Limb (tissue), 2 donors: ENCODE measurements around the gene GOPC.

Experiments used
- DNase-seq, 2 donors: peaks; one replicate each; pipeline ENCODE4 v3.0.0-alpha.2; 2016; ENCODE audit errors: extremely low spot score in 2 of 2

The GOPC gene

DNA sequence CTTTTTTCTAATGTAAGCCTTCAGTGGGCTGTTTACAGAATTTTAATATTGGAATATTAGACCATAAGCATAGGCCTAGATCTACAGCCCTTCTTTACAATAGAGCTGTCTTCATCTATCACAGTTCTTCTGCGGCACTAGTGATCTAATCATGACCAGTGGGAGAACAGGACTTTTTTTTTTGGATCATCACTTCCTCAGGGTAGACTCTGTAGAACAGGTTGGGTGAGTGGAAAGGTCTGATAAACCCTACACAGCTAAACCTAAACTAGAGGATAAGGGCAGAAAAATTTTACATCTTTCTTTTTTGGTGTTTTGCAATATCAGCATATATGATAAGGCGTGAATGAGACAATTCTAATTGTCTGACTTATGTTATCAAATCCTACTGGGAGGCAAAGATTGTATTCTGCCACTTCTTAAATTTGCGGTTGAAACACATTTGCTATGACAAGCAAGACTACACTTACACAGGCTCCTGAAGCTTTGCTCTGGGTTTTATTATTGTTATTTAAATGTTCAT, 52.2 kb downstream of the GOPC start:
- DNase-seq = no peak

GRCh38 chr6:117549611-117550010, 52.7 kb downstream of the GOPC start:
- DNase-seq = no peak

GRCh38 chr6:117548797-117549301, 53.5 kb downstream of the GOPC start:
- DNase-seq = no peak

- DNase-seq = peak; percentile 52 to 74
Observed at GRCh38 chr6:117547688-117548621, 54.4 kb downstream of the GOPC start.

- no peak for DNase-seq
Observed at GRCh38 chr6:117546674-117547073, 55.6 kb downstream of the GOPC start.

DNA sequence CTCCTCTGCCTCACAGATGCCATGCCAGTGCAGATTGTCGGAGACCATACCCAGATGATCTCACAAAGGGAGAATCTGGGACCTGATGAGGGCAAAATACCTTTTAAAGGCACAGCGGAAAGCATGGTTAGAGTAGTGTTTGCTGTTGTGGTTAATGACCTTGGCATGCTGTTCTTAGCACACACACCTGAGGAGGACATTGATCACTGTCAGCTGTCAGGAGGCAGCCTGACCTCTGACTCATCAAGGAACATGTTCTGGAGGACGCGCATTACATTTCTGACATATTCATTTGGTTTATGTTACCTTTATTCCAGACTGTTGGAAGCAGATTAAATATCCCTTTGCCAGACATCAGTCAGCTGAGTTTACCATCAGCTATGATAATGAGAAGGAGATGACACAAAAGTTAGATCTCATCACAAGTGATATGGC, 57.1 kb downstream of the GOPC start:
- DNase-seq = no peak

DNA sequence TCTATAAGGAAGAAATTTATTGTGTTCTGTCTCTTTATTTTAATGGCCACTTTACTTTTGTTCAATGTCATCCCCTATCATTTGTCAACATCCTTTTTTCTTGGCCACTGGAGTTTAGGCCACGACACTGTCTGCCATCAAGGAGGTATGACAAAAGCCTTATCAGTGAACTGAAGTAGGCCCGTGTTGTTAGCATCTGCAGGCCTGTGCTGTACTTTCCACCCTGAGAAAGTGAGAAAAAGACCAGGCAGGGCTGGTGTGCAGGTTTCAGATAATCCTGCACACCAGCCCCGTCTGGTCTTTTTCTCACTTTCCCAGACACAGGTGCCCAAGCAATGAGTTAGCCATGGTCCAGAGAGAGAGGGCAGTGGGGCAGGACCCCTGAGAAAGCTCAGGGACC, 57.6 kb downstream of the GOPC start:
- DNase-seq = no peak

DNA sequence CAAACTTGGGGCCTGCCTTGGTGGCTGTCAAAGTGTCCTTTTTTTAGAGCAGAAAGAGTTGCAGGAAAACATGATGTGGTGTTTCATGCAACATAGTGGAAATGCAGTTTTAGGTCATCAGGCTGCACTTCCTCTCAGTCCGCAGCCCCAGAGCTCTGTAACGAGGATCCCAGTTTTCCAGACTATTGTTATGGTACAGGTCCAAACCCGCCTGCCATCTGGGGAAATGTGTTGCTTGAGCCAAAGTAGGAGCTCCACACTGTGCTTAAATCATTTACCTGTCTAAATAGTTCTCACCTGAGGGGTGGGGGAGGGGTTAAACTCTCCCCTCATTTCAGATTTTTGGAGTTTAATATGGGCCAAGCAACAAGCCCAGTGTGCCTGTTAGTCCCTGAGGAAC, 59.8 kb downstream of the GOPC start:
- no peak for DNase-seq

GRCh38 chr6:117540670-117541069, 61.6 kb downstream of the GOPC start:
- DNase-seq = no peak

DNA sequence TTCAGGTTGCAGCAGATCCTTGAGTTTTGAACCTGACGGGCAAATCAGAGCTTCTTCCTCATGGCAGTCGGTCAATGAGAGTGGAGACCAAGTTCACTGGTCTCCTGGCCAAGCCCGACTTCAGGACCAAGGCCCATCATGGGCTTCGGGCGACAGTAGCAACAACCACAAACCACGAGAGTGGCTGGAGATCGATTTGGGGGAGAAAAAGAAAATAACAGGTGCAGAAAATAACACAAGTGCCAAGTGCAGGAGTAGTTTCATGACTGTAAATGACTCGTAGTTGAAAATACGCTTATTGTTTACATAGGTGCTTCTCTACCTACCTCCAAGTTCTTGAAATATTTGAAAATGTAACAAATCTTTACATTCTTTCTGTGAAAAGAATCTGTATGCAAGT, 63.7 kb downstream of the GOPC start:
- no peak for DNase-seq

- no peak for DNase-seq
Observed at GRCh38 chr6:117536317-117536716, 66.0 kb downstream of the GOPC start.

GRCh38 chr6:117534974-117535373, 67.3 kb downstream of the GOPC start:
- no peak for DNase-seq

- DNase-seq = no peak
Observed at GRCh38 chr6:117533775-117534174, 68.5 kb downstream of the GOPC start.

DNA sequence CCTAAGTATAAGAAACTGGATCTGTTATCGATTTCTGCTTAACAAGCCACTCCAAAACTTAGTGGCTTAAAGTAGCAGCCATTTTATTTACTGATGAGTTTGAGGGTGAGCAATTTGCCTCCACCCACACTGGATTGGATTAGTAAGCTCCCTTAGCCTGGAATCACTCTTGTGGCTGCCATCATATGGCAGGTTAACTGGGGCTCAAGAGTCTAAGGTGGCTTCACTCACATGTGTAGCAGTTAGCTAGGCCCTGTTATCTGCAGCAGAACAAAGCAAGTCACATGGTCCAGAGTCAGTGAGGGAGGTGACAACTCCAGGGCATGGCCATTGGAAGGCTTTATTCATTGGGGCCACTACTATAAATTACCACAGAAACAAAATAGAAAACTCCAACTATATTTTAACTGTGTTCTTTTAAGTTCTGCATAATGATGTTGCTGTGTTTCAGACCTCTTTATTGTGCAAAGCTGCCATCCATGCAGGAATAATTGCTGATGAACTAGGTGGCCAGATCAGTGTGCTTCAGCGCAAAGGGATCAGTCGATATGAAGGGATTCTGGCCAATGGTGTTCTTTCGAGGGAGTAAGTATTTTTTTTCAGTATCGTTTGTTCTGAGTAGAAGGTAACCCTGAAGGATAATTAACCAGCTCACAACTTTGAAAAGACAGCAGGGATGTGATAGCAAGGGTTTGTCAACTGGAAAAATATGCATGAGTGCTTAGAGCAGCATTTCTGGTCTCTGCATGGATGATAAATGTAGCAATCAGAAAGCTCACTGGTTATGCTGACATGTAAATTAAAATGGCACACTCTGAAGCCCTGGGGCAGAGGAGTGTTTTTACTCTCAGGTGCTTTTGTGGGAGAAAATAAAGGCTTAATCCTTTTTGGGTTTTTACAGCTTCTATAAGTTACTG, 70.2 kb downstream of the GOPC start:
- DNase-seq = no peak

DNA sequence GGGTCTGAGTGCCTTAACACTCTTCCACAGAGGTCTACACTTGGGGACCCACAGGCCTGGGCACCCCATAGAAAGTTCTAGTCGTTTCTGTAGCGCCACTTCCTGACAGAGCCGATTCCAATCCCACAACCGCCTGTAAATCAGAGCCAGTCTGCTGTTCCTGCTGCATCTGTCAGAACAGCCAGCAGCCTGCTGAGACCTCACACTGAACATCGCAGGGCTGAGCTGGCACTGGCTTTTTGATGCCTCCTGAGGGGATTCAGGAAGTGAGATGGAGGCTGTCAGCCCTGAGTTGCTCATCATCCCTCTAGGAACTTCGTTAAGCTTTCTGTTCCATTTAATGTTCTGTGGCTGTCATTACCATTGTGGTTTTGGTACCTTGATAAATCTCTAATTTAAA, 71.0 kb downstream of the GOPC start:
- DNase-seq = no peak

- no peak for DNase-seq
Observed at GRCh38 chr6:117530467-117531242, 71.7 kb downstream of the GOPC start.

DNA sequence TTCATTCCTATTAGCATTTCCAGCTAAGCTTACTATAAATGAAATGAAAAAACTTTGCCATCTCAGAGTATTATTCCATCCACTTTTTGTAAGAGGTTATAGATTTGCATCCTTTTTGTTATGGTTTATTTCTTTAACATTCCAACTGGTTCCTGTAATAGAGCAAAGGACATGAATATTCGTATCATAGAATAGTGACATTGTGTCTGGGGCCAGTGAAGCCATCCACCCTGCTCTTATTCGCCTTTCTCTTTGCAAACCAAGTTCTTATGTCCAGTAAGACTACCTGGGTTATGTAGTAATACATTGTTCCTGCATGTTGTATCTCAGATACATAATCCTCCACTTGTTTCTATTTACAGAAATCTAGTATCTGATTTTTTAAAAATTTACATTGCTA, 76.7 kb downstream of the GOPC start:
- no peak for DNase-seq

DNA sequence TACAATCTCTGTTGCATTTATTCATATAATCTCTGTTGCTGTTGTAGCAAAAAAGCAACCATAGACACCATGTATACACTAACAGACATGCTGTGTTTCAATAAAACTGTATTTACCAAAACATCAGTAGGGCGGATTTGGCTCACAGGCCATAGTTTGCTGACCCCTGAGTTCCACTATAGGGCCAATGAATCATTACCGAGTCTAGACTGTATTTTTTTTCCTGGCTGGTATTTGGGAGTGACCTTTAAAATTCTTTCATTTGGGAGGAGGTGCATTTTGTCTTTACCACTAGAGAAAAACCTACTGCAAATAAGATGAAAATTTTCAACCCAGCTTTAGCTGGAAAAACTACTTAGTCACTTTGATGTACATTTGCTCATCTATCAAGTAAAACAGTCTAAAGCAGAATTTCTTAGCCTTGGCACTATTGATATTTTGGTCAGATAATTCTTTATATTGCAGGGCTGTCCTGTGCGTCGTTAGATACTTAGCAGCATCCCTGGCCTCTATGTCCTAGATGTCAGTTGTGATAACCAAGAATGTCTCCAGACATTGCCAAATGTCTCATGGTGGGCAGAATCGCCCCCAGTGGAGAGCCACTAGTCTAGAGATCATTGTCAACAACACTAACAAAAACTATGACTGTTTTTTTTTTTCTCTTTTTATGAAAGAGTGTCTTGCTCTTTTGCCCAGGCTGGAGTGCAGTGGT, 80.4 kb downstream of the GOPC start:
- no peak for DNase-seq

GRCh38 chr6:117520603-117521395, 81.5 kb downstream of the GOPC start:
- no peak for DNase-seq

- no peak for DNase-seq
Observed at GRCh38 chr6:117518870-117519269, 83.4 kb downstream of the GOPC start.
